Measurements from ENCODE around the gene VWA8.

- TF ChIP-seq FOXA1 (IDR thresholded peaks at IDR 0.05): no peak
- TF ChIP-seq, protein P1, sequence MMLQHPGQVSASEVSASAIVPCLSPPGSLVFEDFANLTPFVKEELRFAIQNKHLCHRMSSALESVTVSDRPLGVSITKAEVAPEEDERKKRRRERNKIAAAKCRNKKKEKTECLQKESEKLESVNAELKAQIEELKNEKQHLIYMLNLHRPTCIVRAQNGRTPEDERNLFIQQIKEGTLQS (IDR thresholded peaks at IDR 0.05): no peak
Observed at GRCh38 chr13:42009057-42009456, 48.1 kb upstream of the VWA8 start.
